Chondrocyte (in vitro differentiated cells): ENCODE measurements around the gene ABCA13. TPM values are rescaled to one million over a fixed set of nuclear protein-coding genes. Genes with fewer than 3 reads are reported as not detected.

ENCODE experiments used
- DNase-seq: peaks from one replicate; pipeline ENCODE4 v3.0.0; 2021; ENCODE audit warnings: mixed read lengths, low spot score
- H3K27ac Mint-ChIP-seq: one replicate; pipeline ENCODE4 v1.8.0; 2021; ENCODE audit warnings: mild to moderate bottlenecking, moderate library complexity, mixed read lengths; ENCODE audit not compliant: unreplicated experiment
- H3K27me3 Mint-ChIP-seq: 2 replicates; pipeline ENCODE4 v1.8.0; 2021; ENCODE audit warnings: low read depth, mixed read lengths
- H3K36me3 Mint-ChIP-seq: 2 replicates; pipeline ENCODE4 v1.8.0; 2021; ENCODE audit warnings: low read depth, mixed read lengths
- H3K4me1 Mint-ChIP-seq: 2 replicates; pipeline ENCODE4 v1.8.0; 2021; ENCODE audit warnings: low read depth, mild to moderate bottlenecking, mixed read lengths
- H3K4me3 Mint-ChIP-seq: one replicate; pipeline ENCODE4 v1.8.0; 2021; ENCODE audit warnings: mild to moderate bottlenecking, moderate library complexity, mixed read lengths; ENCODE audit not compliant: unreplicated experiment
- H3K9me3 Mint-ChIP-seq: 2 replicates; pipeline ENCODE4 v1.8.0; 2021; ENCODE audit warnings: low read depth, mixed read lengths
- CTCF ChIP-seq: fragments of 200-600 bp; sonication (generic); IDR thresholded peaks from 2 replicates; pipeline ENCODE4 v1.5.0; 2021; ENCODE audit warnings: antibody characterized with exemption, mild to moderate bottlenecking, moderate library complexity
- total RNA-seq: library from RNA; stranded (reverse); gene quantifications from 3 replicates; pipeline ENCODE4 v1.2.1, GENCODE V29; 2021

Gene ABCA13
- total RNA-seq, 1 donor from 2014 or later: 0.07 TPM

- Mint-ChIP-seq H3K27ac (no peak overlapping the region), H3K27me3 (no peaks in the 10 kb centered on the region), H3K36me3 (no peaks in the 10 kb centered on the region), H3K4me3 (no peak overlapping the region), H3K4me1 (peaks cover 24% of the 10 kb centered on the region), H3K9me3 (peaks cover 2% of the 10 kb centered on the region)
- no peak for DNase-seq
- TF ChIP-seq CTCF: no peak
Observed at GRCh38 chr7:48180981-48181380, 9.7 kb downstream of the ABCA13 start.

- peak overlapping the region; percentile 79 for H3K27ac Mint-ChIP-seq
- no peaks in the 10 kb centered on the region for H3K27me3 Mint-ChIP-seq
- H3K4me3 Mint-ChIP-seq: no peak overlapping the region
- H3K4me1 Mint-ChIP-seq: peaks cover 24% of the 10 kb centered on the region
- peaks cover 10% of the 10 kb centered on the region for H3K9me3 Mint-ChIP-seq
- no peak for DNase-seq
- H3K36me3 Mint-ChIP-seq: peaks cover 2% of the 10 kb centered on the region
- TF ChIP-seq CTCF: no peak
Observed at GRCh38 chr7:48182718-48183369, 11.6 kb downstream of the ABCA13 start.

GRCh38 chr7:48183370-48183743, 12.1 kb downstream of the ABCA13 start:
- Mint-ChIP-seq H3K27me3 (no peaks in the 10 kb centered on the region), H3K4me1 (peaks cover 24% of the 10 kb centered on the region), H3K9me3 (peaks cover 15% of the 10 kb centered on the region), H3K27ac (peak overlapping the region; percentile 79), H3K36me3 (peaks cover 2% of the 10 kb centered on the region), H3K4me3 (no peak overlapping the region)
- DNase-seq: no peak
- no peak for TF ChIP-seq CTCF

- H3K36me3 Mint-ChIP-seq: peaks cover 2% of the 10 kb centered on the region
- no peak overlapping the region for H3K27ac Mint-ChIP-seq
- no peaks in the 10 kb centered on the region for H3K27me3 Mint-ChIP-seq
- H3K9me3 Mint-ChIP-seq: peaks cover 17% of the 10 kb centered on the region
- H3K4me3 Mint-ChIP-seq: no peak overlapping the region
- DNase-seq: no peak
- peaks cover 29% of the 10 kb centered on the region for H3K4me1 Mint-ChIP-seq
- no peak for TF ChIP-seq CTCF
Observed at GRCh38 chr7:48183965-48184364, 12.7 kb downstream of the ABCA13 start.

- peaks cover 2% of the 10 kb centered on the region for H3K36me3 Mint-ChIP-seq
- no peak for DNase-seq
- TF ChIP-seq CTCF: no peak
- peak overlapping the region; percentile 68 for H3K27ac Mint-ChIP-seq
- peaks cover 17% of the 10 kb centered on the region for H3K9me3 Mint-ChIP-seq
- no peaks in the 10 kb centered on the region for H3K27me3 Mint-ChIP-seq
- no peak overlapping the region for H3K4me3 Mint-ChIP-seq
- H3K4me1 Mint-ChIP-seq: peaks cover 11% of the 10 kb centered on the region
Observed at GRCh38 chr7:48188776-48189520, 17.7 kb downstream of the ABCA13 start.
